IMR-90 (cell line): ENCODE measurements around the gene FXYD6. TPM values are rescaled to one million over a fixed set of nuclear protein-coding genes. Genes with fewer than 3 reads are reported as not detected.

ENCODE experiments used
- ATAC-seq: fragments of 200-7000 bp; cut with Tn5 transposase; 2 replicates; pipeline ENCODE4 v1.9.1; 2020; ENCODE audit warnings: low read depth, mild to moderate bottlenecking, moderate library complexity
- BruUV-seq: library from RNA; stranded (reverse); fragments of 400-500 nt; replicated peaks from 2 replicates; lab custom pipeline; 2021; lab: Mats Ljungman, UMichigan
- CTCF ChIA-PET: fragments of 300-600 bp; formaldehyde crosslinking; extraction: SDS; loops from one replicate; lab custom pipeline; 2021; ENCODE audit warnings: antibody characterized with exemption; lab: Yijun Ruan, JAX
- POLR2A ChIA-PET: fragments of 300-600 bp; sonication (Branson Sonifier 250); formaldehyde crosslinking; loops from one replicate; lab custom pipeline; 2022; ENCODE audit warnings: antibody characterized with exemption; ENCODE audit not compliant: unreplicated experiment; lab: Charles Lee
- DNase-seq: peaks from one replicate; pipeline ENCODE4 v3.0.0; 2013
- H2AFZ ChIP-seq: replicated peaks from 2 replicates; pipeline ENCODE3; 2013; ENCODE audit warnings: low read length, mild to moderate bottlenecking; ENCODE audit not compliant: poor library complexity
- H2AK5ac ChIP-seq: 2 replicates; pipeline ENCODE4 v1.6.1; 2013; ENCODE audit warnings: low read depth, low read length, inconsistent platforms
- H2AK9ac ChIP-seq: replicated peaks from 2 replicates; pipeline ENCODE3; 2013; ENCODE audit warnings: mild to moderate bottlenecking, low read depth, low read length, moderate library complexity; ENCODE audit not compliant: poor library complexity
- H2BK120ac ChIP-seq: 2 replicates; pipeline ENCODE4 v1.6.1; 2013; ENCODE audit warnings: low read depth, low read length, inconsistent platforms
- H2BK15ac ChIP-seq: 3 replicates; pipeline ENCODE4 v1.6.1; 2013; ENCODE audit warnings: low read depth, low read length, inconsistent platforms
- H2BK20ac ChIP-seq: 2 replicates; pipeline ENCODE4 v1.6.1; 2013; ENCODE audit warnings: low read depth, mild to moderate bottlenecking, inconsistent platforms, low read length, moderate library complexity
- H2BK5ac ChIP-seq: 2 replicates; pipeline ENCODE4 v1.6.1; 2013; ENCODE audit warnings: mild to moderate bottlenecking, low read depth, low read length, inconsistent platforms; ENCODE audit not compliant: poor library complexity, severe bottlenecking
- H3K14ac ChIP-seq: replicated peaks from 2 replicates; pipeline ENCODE4 v1.6.1; 2013; ENCODE audit warnings: low read depth, low read length, inconsistent platforms
- H3K18ac ChIP-seq: 2 replicates; pipeline ENCODE4 v1.6.1; 2013; ENCODE audit warnings: low read depth, low read length, control low read depth
- H3K23ac ChIP-seq: 2 replicates; pipeline ENCODE4 v1.6.1; 2013; ENCODE audit warnings: low read depth, low read length, inconsistent platforms
- H3K27ac ChIP-seq: 2 replicates; pipeline ENCODE4 v1.5.1; 2013; ENCODE audit warnings: mild to moderate bottlenecking, control low read depth, low read length; ENCODE audit not compliant: insufficient read depth
- H3K27me3 ChIP-seq: 2 replicates; pipeline ENCODE4 v1.6.1; 2013; ENCODE audit warnings: low read length; ENCODE audit not compliant: control insufficient read depth, insufficient read depth
- H3K36me3 ChIP-seq: 2 replicates; pipeline ENCODE4 v1.6.1; 2013; ENCODE audit warnings: low read length, mixed read lengths; ENCODE audit not compliant: control insufficient read depth, insufficient read depth
- H3K4ac ChIP-seq: 2 replicates; pipeline ENCODE4 v1.6.1; 2013; ENCODE audit warnings: low read depth, low read length, inconsistent platforms
- H3K4me1 ChIP-seq: 2 replicates; pipeline ENCODE4 v1.6.1; 2013; ENCODE audit warnings: low read length, mixed read lengths; ENCODE audit not compliant: control insufficient read depth, insufficient read depth
- H3K4me2 ChIP-seq: 2 replicates; pipeline ENCODE4 v1.6.1; 2013; ENCODE audit warnings: low read depth, mild to moderate bottlenecking, control low read depth, low read length, moderate library complexity
- H3K4me3 ChIP-seq: 2 replicates; pipeline ENCODE4 v1.5.1; 2013; ENCODE audit warnings: low read depth, mild to moderate bottlenecking, control low read depth, low read length, moderate library complexity; ENCODE audit not compliant: insufficient read depth
- H3K56ac ChIP-seq: 2 replicates; pipeline ENCODE4 v1.6.1; 2013; ENCODE audit warnings: low read length, inconsistent platforms; ENCODE audit not compliant: insufficient read depth; ENCODE audit errors: extremely low read depth
- H3K79me1 ChIP-seq, 2 experiments: 2 replicates each; pipeline ENCODE4 v1.6.1; 2013; ENCODE audit warnings: low read length in 2 of 2, inconsistent platforms in 1 of 2, low read depth in 1 of 2
- H3K9ac ChIP-seq: 2 replicates; pipeline ENCODE4 v1.6.1; 2013; ENCODE audit warnings: low read depth, low read length, control low read depth
- H3K9me1 ChIP-seq: 2 replicates; pipeline ENCODE4 v1.6.1; 2013; ENCODE audit warnings: low read length, inconsistent platforms; ENCODE audit not compliant: insufficient read depth
- H3K9me3 ChIP-seq: 2 replicates; pipeline ENCODE4 v1.6.1; 2013; ENCODE audit warnings: low read length; ENCODE audit not compliant: control insufficient read depth, insufficient read depth
- H4K20me1 ChIP-seq: 2 replicates; pipeline ENCODE4 v1.6.1; 2013; ENCODE audit warnings: low read length, inconsistent platforms; ENCODE audit not compliant: insufficient read depth
- H4K5ac ChIP-seq: 2 replicates; pipeline ENCODE4 v1.6.1; 2013; ENCODE audit warnings: mild to moderate bottlenecking, low read depth, low read length, control low read depth
- H4K8ac ChIP-seq, 2 experiments: 2 replicates each; pipeline ENCODE4 v1.6.1; 2013; ENCODE audit warnings: low read depth in 2 of 2, low read length in 2 of 2, control low read depth in 1 of 2, inconsistent platforms in 1 of 2
- H4K91ac ChIP-seq: 2 replicates; pipeline ENCODE4 v1.6.1; 2013; ENCODE audit warnings: low read depth, low read length, inconsistent platforms; ENCODE audit not compliant: insufficient read depth
- BHLHE40 ChIP-seq: fragments of 150-350 bp; IDR thresholded peaks from 2 replicates; pipeline ENCODE4 v1.6.1; 2016; ENCODE audit warnings: mild to moderate bottlenecking, low read depth, low read length
- CEBPB ChIP-seq: IDR thresholded peaks from 2 replicates; pipeline ENCODE4 v1.6.1; 2012; ENCODE audit warnings: low read depth, low read length, improper control_type of control experiment
- CHD1 ChIP-seq: IDR thresholded peaks from 2 replicates; pipeline ENCODE4 v1.6.1; 2012; ENCODE audit warnings: low read depth, low read length, improper control_type of control experiment
- CTCF ChIP-seq: conservative IDR thresholded peaks from 2 replicates; pipeline ENCODE4 v1.5.1; 2012; ENCODE audit warnings: mild to moderate bottlenecking, low read depth, low read length, improper control_type of control experiment
- FOS ChIP-seq: fragments of 150-350 bp; IDR thresholded peaks from 2 replicates; pipeline ENCODE4 v1.6.1; 2016; ENCODE audit warnings: low read depth, low read length
- MAFK ChIP-seq: IDR thresholded peaks from 2 replicates; pipeline ENCODE4 v1.6.1; 2012; ENCODE audit warnings: low read depth, low read length, improper control_type of control experiment
- MAZ ChIP-seq: IDR thresholded peaks from 2 replicates; pipeline ENCODE4 v1.6.1; 2012; ENCODE audit warnings: low read depth, mild to moderate bottlenecking, low read length, improper control_type of control experiment, moderate library complexity, borderline replicate concordance
- MXI1 ChIP-seq: IDR thresholded peaks from 2 replicates; pipeline ENCODE4 v1.6.1; 2012; ENCODE audit warnings: low read depth, mild to moderate bottlenecking, low read length, moderate library complexity, borderline replicate concordance
- POLR2A ChIP-seq: IDR thresholded peaks from 2 replicates; pipeline ENCODE4 v1.6.1; 2012; ENCODE audit warnings: mild to moderate bottlenecking, low read depth, low read length
- RAD21 ChIP-seq: IDR thresholded peaks from 2 replicates; pipeline ENCODE4 v1.6.1; 2012; ENCODE audit warnings: low read length, improper control_type of control experiment
- RFX5 ChIP-seq: IDR thresholded peaks from 2 replicates; pipeline ENCODE4 v1.8.0; 2012; ENCODE audit warnings: low read depth, mild to moderate bottlenecking, low read length, moderate library complexity
- SMC3 ChIP-seq: fragments of 150-350 bp; IDR thresholded peaks from 2 replicates; pipeline ENCODE4 v1.6.1; 2016; ENCODE audit warnings: low read depth, mild to moderate bottlenecking, antibody characterized with exemption, low read length, moderate library complexity
- USF2 ChIP-seq: fragments of 150-350 bp; IDR thresholded peaks from 2 replicates; pipeline ENCODE4 v1.6.1; 2017; ENCODE audit warnings: mild to moderate bottlenecking, antibody characterized with exemption, low read length, low read depth
- WGBS, 2 experiments: methylation state at CpG; one replicate each; pipeline versions ENCODE4 v1.1.5 to v1.1.7; 2013; ENCODE audit warnings: missing lambda C conversion rate in 2 of 2; ENCODE audit not compliant: insufficient read length in 1 of 2; ENCODE audit errors: extremely low coverage in 2 of 2; 5-methylcytosine and 5-hydroxymethylcytosine counted together
- dilution Hi-C: fragments of 300-500 bp; cut with HindIII; formaldehyde crosslinking; loops from one replicate; pipeline ENCODE4 v1.14.3; 2018; ENCODE audit warnings: low sequenced_read_pairs; ENCODE audit not compliant: unreplicated experiment
- in situ Hi-C: fragments of 300-500 bp; cut with MboI; formaldehyde crosslinking; loops from 3 replicates; pipeline ENCODE4 v1.14.3; 2019; ENCODE audit warnings: low sequenced_read_pairs, inconsistent platforms, mixed read lengths
- intact Hi-C: fragments of 100-400 bp; cut with micrococcal nuclease; formaldehyde crosslinking; loops from 2 replicates; pipeline ENCODE4 v1.10.0; 2022
- polyA plus RNA-seq, 3 experiments: library from polyadenylated mRNA; depleted of rRNA; stranded (reverse); fragments of >200 nt; gene quantifications; 2 replicates each; pipeline ENCODE4 v1.2.3, GENCODE V29; 2012; ENCODE audit warnings: low replicate concordance in 1 of 3
- total RNA-seq: library from RNA; depleted of rRNA; stranded (reverse); fragments of >200 nt; gene quantifications from 2 replicates; pipeline ENCODE4 v1.2.3, GENCODE V29; 2012

FXYD6 gene
- total and polyA plus RNA-seq, 2 of the 4 experiments (the other 2 are of a cell fraction), result 0.32 TPM; not detected in 1

GRCh38 chr11:117789241-117789640, 87.2 kb downstream of the FXYD6 start:
- H3K18ac ChIP-seq, result no peak overlapping the region
- H2BK15ac ChIP-seq, result no peak overlapping the region
- ChIA-PET CTCF (no interaction called here), POLR2A (no interaction called here)
- H2AK5ac ChIP-seq, result no peak overlapping the region
- BruUV-seq, result no TSS peak
- no peak overlapping the region for H4K8ac ChIP-seq
- no peak overlapping the region for H3K4me2 ChIP-seq
- H3K4me3 ChIP-seq, result no peak overlapping the region
- in situ Hi-C loops (no loop called here), intact Hi-C loops (no loop called here), dilution Hi-C loops (no loop called here)
- H3K79me1 ChIP-seq, result no peaks in the 10 kb centered on the region
- no peak overlapping the region for H3K4ac ChIP-seq
- no peak overlapping the region for H2BK5ac ChIP-seq
- H3K9me3 ChIP-seq, result no peaks in the 10 kb centered on the region
- no peak overlapping the region for H4K91ac ChIP-seq
- no peak overlapping the region for H2AK9ac ChIP-seq
- no peak overlapping the region for H3K14ac ChIP-seq
- no peak overlapping the region for H3K56ac ChIP-seq
- ATAC-seq (no peak), DNase-seq (no peak)
- 59% methylated on average over 3 of the region's 4 CpGs; no CpG with 5 or more reads in 1 of the 2 experiments for WGBS, 2 experiments
- no peaks in the 10 kb centered on the region for H3K4me1 ChIP-seq
- H3K36me3 ChIP-seq, result no peaks in the 10 kb centered on the region
- peaks cover 25% of the 10 kb centered on the region for H3K27me3 ChIP-seq
- no peaks in the 10 kb centered on the region for H4K20me1 ChIP-seq
- TF ChIP-seq MAZ (no peak), FOS (no peak), MAFK (no peak), RFX5 (no peak), SMC3 (no peak), CEBPB (no peak), USF2 (no peak), RAD21 (no peak), MXI1 (no peak), CTCF (no peak), CHD1 (no peak), POLR2A (no peak), BHLHE40 (no peak)
- no peak overlapping the region for H2BK20ac ChIP-seq
- H3K9me1 ChIP-seq, result no peaks in the 10 kb centered on the region
- no peak overlapping the region for H3K9ac ChIP-seq
- no peak overlapping the region for H4K5ac ChIP-seq
- H2BK120ac ChIP-seq, result no peak overlapping the region
- H3K27ac ChIP-seq, result no peak overlapping the region
- no peak overlapping the region for H3K23ac ChIP-seq
- no peak overlapping the region for H2AFZ ChIP-seq
